Vagina (tissue), 2 donors: ENCODE data around the gene ENTPD8. TPM values are rescaled to one million over a fixed set of nuclear protein-coding genes. Genes with fewer than 3 reads are reported as not detected.

Experiments
- DNase-seq, 2 donors: peaks; one replicate each; pipeline ENCODE4 v3.0.0-alpha.2; 2017; ENCODE audit errors: extremely low spot score in 2 of 2
- H3K27ac ChIP-seq: fragments of 200-600 bp; sonication (generic); one replicate; pipeline ENCODE4 v1.5.1; 2019
- H3K27me3 ChIP-seq: fragments of 200-600 bp; sonication (generic); one replicate; pipeline ENCODE4 v1.5.1; 2019
- H3K36me3 ChIP-seq, 2 donors: fragments of 200-600 bp; sonication (generic); one replicate each; pipeline ENCODE4 v1.5.1; 2017 to 2019
- H3K4me1 ChIP-seq: fragments of 200-600 bp; sonication (generic); one replicate; pipeline ENCODE4 v1.5.1; 2019
- H3K4me3 ChIP-seq, 2 donors: fragments of 200-600 bp; sonication (generic); 1 replicate in 1 of 2; 2 replicates in 1 of 2; pipeline ENCODE4 v1.5.1; 2016 to 2019
- H3K9me3 ChIP-seq: fragments of 200-600 bp; sonication (generic); one replicate; pipeline ENCODE4 v1.5.1; 2019
- CTCF ChIP-seq, 3 experiments: fragments of 450-650 bp in 2 of 3; fragments of 200-600 bp in 1 of 3; sonication (generic) in 1 of 3; IDR thresholded peaks; one replicate each; pipeline ENCODE4 v1.5.1; 2017 to 2019; ENCODE audit warnings: antibody characterized with exemption in 3 of 3, mild to moderate bottlenecking in 2 of 3, moderate library complexity in 2 of 3
- POLR2A ChIP-seq, 2 donors: fragments of 450-650 bp; IDR thresholded peaks; one replicate each; pipeline ENCODE4 v1.6.1; 2017; ENCODE audit warnings: antibody characterized with exemption in 2 of 2, mild to moderate bottlenecking in 2 of 2, moderate library complexity in 2 of 2
- POLR2AphosphoS5 ChIP-seq, 2 donors: sonication (generic); formaldehyde crosslinking; IDR thresholded peaks; one replicate each; pipeline ENCODE4 v1.9.0; 2017; ENCODE audit warnings: antibody characterized with exemption in 2 of 2, mild to moderate bottlenecking in 2 of 2, low read depth in 1 of 2; ENCODE audit not compliant: insufficient read depth in 1 of 2
- intact Hi-C: fragments of 100-400 bp; cut with DNase I; formaldehyde crosslinking; loops from one replicate; pipeline ENCODE4 v1.15.1; 2023
- total RNA-seq: library from RNA; depleted of rRNA; stranded (reverse); fragments of >200 nt; gene quantifications from one replicate; pipeline ENCODE4 v1.2.3, GENCODE V29; 2016

The ENTPD8 gene
- total RNA-seq, 1 donor from 2014 or later = not detected

- no peak for DNase-seq
- Histone ChIP-seq H3K36me3 (no peaks in the 10 kb centered on the region), H3K4me3 (peak overlapping the region; percentile 83 to 86), H3K27me3 (no peaks in the 10 kb centered on the region), H3K4me1 (peaks cover 30% of the 10 kb centered on the region), H3K9me3 (no peaks in the 10 kb centered on the region), H3K27ac (peak overlapping the region; percentile 82)
- TF ChIP-seq POLR2A (IDR thresholded peaks at IDR 0.05) = no peak
- TF ChIP-seq CTCF (IDR thresholded peaks at IDR 0.05) = no peak
- no peak for TF ChIP-seq POLR2AphosphoS5 (IDR thresholded peaks at IDR 0.05; ENCODE audit: insufficient read depth in 1 of 2, low read depth in 1 of 2)
- intact Hi-C loops = no loop called here
Observed at GRCh38 chr9:137459601-137460362, 18.6 kb upstream of the ENTPD8 start.

- Histone ChIP-seq H3K9me3 (no peaks in the 10 kb centered on the region), H3K4me3 (peak within 1 kb of the TSS; percentile 83 to 86), H3K4me1 (peaks cover 36% of the 10 kb centered on the region), H3K36me3 (no peaks in the 10 kb centered on the region), H3K27ac (peak within 1 kb of the TSS; percentile 82), H3K27me3 (no peaks in the 10 kb centered on the region)
- intact Hi-C loops = no loop called here
- TF ChIP-seq POLR2A (IDR thresholded peaks at IDR 0.05) (peak in 1 of 2 donors; percentile 91), CTCF (IDR thresholded peaks at IDR 0.05) (no peak), POLR2AphosphoS5 (IDR thresholded peaks at IDR 0.05; ENCODE audit: insufficient read depth in 1 of 2, low read depth in 1 of 2) (peak in 1 of 2 donors; percentile 69)
- no peak for DNase-seq
Observed at GRCh38 chr9:137459152-137459600, 18.0 kb upstream of the ENTPD8 start, which contains the start of gene NSMF. TSS of gene NSMF (minus strand) at chr9:137459334. CDS start at chr9:137459102, 232 bp downstream.

DNA sequence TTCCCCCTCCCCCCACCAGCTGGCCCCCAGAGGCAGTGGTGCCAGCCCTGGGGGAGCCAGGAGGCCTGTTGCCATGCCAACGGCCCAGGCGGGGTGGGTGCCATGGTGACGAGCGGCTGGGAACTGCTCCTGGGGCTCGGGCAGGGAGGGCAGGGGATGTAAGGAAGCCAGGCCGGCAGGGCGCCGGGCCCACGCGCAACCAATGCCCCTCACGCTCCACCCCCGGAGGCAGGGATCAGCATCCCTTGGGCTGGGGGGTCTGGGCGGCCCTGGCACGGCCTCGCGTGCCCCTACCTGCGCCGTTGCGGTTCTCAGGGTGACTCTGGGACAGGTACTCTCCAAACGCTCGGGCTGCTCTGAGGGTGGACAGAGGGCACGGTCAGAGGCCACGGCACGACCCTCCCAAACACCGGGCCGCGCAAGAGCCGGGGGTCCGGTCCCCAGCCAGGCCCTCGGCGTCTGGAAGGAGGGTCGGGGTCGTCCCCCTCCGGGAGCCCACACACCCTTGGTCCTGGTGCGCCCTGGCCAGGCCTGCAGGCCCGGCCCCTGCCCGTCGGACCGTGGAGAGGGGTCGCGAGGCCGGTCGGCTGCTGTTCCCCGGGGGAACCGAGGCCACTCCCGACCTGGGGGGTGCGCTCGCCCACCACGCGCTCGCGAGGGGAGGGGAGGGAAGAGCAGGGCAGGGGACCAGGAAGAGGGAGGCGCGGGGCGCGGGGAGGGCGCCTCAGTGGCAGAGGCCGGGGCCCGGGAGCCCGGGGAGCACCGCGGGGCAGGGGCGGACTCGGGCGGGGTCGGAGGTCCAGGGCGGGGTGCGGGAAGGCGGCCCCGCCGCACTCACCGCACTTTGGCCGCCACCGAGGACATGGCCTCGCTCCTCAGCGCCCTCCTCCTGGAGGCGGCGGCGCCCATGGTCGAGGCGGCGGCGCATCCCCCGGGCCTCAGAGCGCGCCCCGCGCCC, 17.3 kb upstream of the ENTPD8 start:
- Histone ChIP-seq H3K27ac (peak overlapping the region; percentile 65), H3K4me3 (peak overlapping the region; percentile 83 to 86), H3K27me3 (no peaks in the 10 kb centered on the region), H3K9me3 (no peaks in the 10 kb centered on the region), H3K36me3 (no peaks in the 10 kb centered on the region), H3K4me1 (peaks cover 39% of the 10 kb centered on the region)
- no peak for DNase-seq
- TF ChIP-seq CTCF (IDR thresholded peaks at IDR 0.05) (no peak), POLR2AphosphoS5 (IDR thresholded peaks at IDR 0.05; ENCODE audit: insufficient read depth in 1 of 2, low read depth in 1 of 2) (peak in 1 of 2 donors; percentile 19)
- intact Hi-C loops = no loop called here

DNA sequence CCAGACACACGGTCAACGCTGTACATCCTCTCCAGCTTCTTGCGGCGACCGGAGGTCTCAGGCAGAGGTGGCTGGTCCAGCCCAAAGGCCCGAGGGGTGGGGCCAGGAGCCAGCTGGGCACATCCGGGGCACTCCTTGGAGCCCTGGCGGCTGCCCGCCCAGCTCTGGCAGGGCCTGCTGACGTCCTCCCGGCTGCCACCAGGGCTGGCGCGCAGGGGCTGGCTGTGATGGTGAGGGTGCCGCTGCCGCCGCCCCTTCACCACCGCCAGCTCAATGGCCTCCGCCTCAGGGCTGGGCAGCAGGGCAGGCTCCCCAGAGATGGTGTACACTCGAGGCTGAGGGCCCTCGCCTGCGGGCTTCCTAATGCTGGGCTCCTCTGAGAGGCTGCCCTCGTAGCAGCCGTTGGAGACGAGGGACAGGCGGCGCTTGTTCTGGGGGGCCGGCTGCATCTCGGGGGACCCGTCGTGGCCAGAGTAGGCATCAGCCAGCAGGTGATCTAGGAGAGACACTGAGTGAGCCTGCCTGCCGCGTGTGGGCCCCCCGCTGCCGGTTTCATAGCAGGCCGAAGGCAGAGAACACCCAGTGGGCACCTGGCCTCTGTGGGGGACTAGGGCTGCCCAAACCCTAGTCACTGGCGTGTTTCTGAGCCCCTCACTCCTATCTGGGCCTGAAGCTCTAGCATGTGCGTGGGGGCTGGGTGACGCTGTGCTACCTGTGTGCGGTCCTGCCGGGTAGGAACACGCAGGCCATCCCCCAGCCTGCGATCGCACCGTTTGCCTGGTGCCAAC, 16.4 kb upstream of the ENTPD8 start:
- DNase-seq = no peak
- Histone ChIP-seq H3K9me3 (no peaks in the 10 kb centered on the region), H3K27ac (peak overlapping the region; percentile 65), H3K4me3 (peak overlapping the region; percentile 83 to 86), H3K27me3 (no peaks in the 10 kb centered on the region), H3K36me3 (no peaks in the 10 kb centered on the region), H3K4me1 (peaks cover 43% of the 10 kb centered on the region)
- TF ChIP-seq POLR2AphosphoS5 (IDR thresholded peaks at IDR 0.05; ENCODE audit: insufficient read depth in 1 of 2, low read depth in 1 of 2) = no peak
- no peak for TF ChIP-seq POLR2A (IDR thresholded peaks at IDR 0.05)
- TF ChIP-seq CTCF (IDR thresholded peaks at IDR 0.05) = no peak
- intact Hi-C loops = no loop called here
